HG03135 (cell line): ENCODE data around the gene ZBTB43.
A peak's percentile ranks its signal among the peaks of the same experiment; 100 is the strongest.

Experiments
- ATAC-seq: cut with Tn5 transposase; IDR thresholded peaks from one replicate; pipeline ENCODE4 v1.9.1; 2021; ENCODE audit warnings: mild to moderate bottlenecking, moderate library complexity; ENCODE audit not compliant: unreplicated experiment

Gene ZBTB43

GRCh38 chr9:126856326-126856877, 51.6 kb downstream of the ZBTB43 start:
- no peak for ATAC-seq

- no peak for ATAC-seq
Observed at GRCh38 chr9:126857261-126857960, 52.6 kb downstream of the ZBTB43 start.

- no peak for ATAC-seq
Observed at GRCh38 chr9:126859111-126859510, 54.3 kb downstream of the ZBTB43 start.

GRCh38 chr9:126860077-126860756, 55.4 kb downstream of the ZBTB43 start, which contains the start of gene ZBTB34:
ZBTB34 (plus strand) TSS chr9:126860639; CDS start chr9:126879400, 18,761 bp downstream.
- peak; percentile 63 for ATAC-seq

- peak; percentile 27 for ATAC-seq
Observed at GRCh38 chr9:126860757-126861466, 56.1 kb downstream of the ZBTB43 start.

GRCh38 chr9:126861707-126862103, 56.9 kb downstream of the ZBTB43 start:
- no peak for ATAC-seq

GRCh38 chr9:126862104-126862761, 57.4 kb downstream of the ZBTB43 start:
- no peak for ATAC-seq

- ATAC-seq, result no peak
Observed at GRCh38 chr9:126864771-126865170, 59.9 kb downstream of the ZBTB43 start.

GRCh38 chr9:126869368-126869767, 64.5 kb downstream of the ZBTB43 start:
- no peak for ATAC-seq

GRCh38 chr9:126872516-126872915, 67.7 kb downstream of the ZBTB43 start:
- no peak for ATAC-seq

- no peak for ATAC-seq
Observed at GRCh38 chr9:126874546-126875314, 69.9 kb downstream of the ZBTB43 start.

- ATAC-seq, result no peak
Observed at GRCh38 chr9:126875756-126876510, 71.1 kb downstream of the ZBTB43 start.

GRCh38 chr9:126876531-126876930, 71.7 kb downstream of the ZBTB43 start:
- no peak for ATAC-seq

GRCh38 chr9:126877418-126877817, 72.6 kb downstream of the ZBTB43 start:
- no peak for ATAC-seq

- ATAC-seq, result no peak
Observed at GRCh38 chr9:126879288-126879687, 74.4 kb downstream of the ZBTB43 start.

GRCh38 chr9:126880226-126880946, 75.5 kb downstream of the ZBTB43 start:
- no peak for ATAC-seq

GRCh38 chr9:126880947-126881332, 76.1 kb downstream of the ZBTB43 start:
- ATAC-seq, result no peak

- no peak for ATAC-seq
Observed at GRCh38 chr9:126882746-126883145, 77.9 kb downstream of the ZBTB43 start.

- ATAC-seq, result no peak
Observed at GRCh38 chr9:126883636-126884035, 78.8 kb downstream of the ZBTB43 start.
